DND-41 (cell line): Measurements from ENCODE around the gene SMAD6.

Experiments used
- EZH2 ChIP-seq: IDR thresholded peaks from 3 replicates; pipeline ENCODE4 v1.6.1; 2012; ENCODE audit warnings: borderline replicate concordance, low read depth, mild to moderate bottlenecking, moderate library complexity, low read length, inconsistent platforms; ENCODE audit not compliant: severe bottlenecking
- TF ChIP-seq, protein P1 (sequence below): IDR thresholded peaks from 2 replicates; pipeline ENCODE4 v1.5.1; 2012; ENCODE audit warnings: borderline replicate concordance, low read length, moderate library complexity, mild to moderate bottlenecking; ENCODE audit not compliant: poor library complexity, severe bottlenecking; ENCODE audit errors: extremely low read depth

DNA sequence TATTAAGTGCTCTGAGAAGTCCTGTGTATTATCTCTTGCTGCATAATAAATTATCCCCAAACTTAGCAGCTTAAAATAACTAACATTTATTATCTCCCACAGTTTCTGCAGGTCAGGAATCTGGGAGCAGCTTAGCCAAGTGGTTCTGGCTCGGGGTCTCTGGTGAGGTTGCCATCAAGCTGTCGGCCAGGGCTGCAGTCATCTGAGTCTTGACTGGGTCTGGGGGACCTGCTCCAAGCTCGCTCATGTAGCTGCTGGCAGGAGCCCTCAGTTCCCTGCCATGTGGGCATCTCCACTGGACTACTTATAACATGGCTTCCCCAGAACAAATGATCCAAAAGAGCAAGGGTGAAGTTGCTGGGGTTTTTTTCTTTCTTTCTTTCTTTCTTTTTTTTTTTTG is 80.7 kb downstream of the SMAD6 start:
- TF ChIP-seq, protein P1, sequence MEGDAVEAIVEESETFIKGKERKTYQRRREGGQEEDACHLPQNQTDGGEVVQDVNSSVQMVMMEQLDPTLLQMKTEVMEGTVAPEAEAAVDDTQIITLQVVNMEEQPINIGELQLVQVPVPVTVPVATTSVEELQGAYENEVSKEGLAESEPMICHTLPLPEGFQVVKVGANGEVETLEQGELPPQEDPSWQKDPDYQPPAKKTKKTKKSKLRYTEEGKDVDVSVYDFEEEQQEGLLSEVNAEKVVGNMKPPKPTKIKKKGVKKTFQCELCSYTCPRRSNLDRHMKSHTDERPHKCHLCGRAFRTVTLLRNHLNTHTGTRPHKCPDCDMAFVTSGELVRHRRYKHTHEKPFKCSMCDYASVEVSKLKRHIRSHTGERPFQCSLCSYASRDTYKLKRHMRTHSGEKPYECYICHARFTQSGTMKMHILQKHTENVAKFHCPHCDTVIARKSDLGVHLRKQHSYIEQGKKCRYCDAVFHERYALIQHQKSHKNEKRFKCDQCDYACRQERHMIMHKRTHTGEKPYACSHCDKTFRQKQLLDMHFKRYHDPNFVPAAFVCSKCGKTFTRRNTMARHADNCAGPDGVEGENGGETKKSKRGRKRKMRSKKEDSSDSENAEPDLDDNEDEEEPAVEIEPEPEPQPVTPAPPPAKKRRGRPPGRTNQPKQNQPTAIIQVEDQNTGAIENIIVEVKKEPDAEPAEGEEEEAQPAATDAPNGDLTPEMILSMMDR: no peak
- no peak for TF ChIP-seq EZH2
